IMR-90 (cell line): ENCODE measurements around the gene ZBED4. TPM values are rescaled to one million over a fixed set of nuclear protein-coding genes. Genes with fewer than 3 reads are reported as not detected.

ENCODE experiments used
- ATAC-seq: fragments of 200-7000 bp; cut with Tn5 transposase; 2 replicates; pipeline ENCODE4 v1.9.1; 2020; ENCODE audit warnings: low read depth, mild to moderate bottlenecking, moderate library complexity
- BruUV-seq: library from RNA; stranded (reverse); fragments of 400-500 nt; replicated peaks from 2 replicates; lab custom pipeline; 2021; lab: Mats Ljungman, UMichigan
- CTCF ChIA-PET: fragments of 300-600 bp; formaldehyde crosslinking; extraction: SDS; loops from one replicate; lab custom pipeline; 2021; ENCODE audit warnings: antibody characterized with exemption; lab: Yijun Ruan, JAX
- POLR2A ChIA-PET: fragments of 300-600 bp; sonication (Branson Sonifier 250); formaldehyde crosslinking; loops from one replicate; lab custom pipeline; 2022; ENCODE audit warnings: antibody characterized with exemption; ENCODE audit not compliant: unreplicated experiment; lab: Charles Lee
- DNase-seq: peaks from one replicate; pipeline ENCODE4 v3.0.0; 2013
- H2AFZ ChIP-seq: replicated peaks from 2 replicates; pipeline ENCODE3; 2013; ENCODE audit warnings: low read length, mild to moderate bottlenecking; ENCODE audit not compliant: poor library complexity
- H2AK5ac ChIP-seq: 2 replicates; pipeline ENCODE4 v1.6.1; 2013; ENCODE audit warnings: low read depth, low read length, inconsistent platforms
- H2AK9ac ChIP-seq: replicated peaks from 2 replicates; pipeline ENCODE3; 2013; ENCODE audit warnings: mild to moderate bottlenecking, low read depth, low read length, moderate library complexity; ENCODE audit not compliant: poor library complexity
- H2BK120ac ChIP-seq: 2 replicates; pipeline ENCODE4 v1.6.1; 2013; ENCODE audit warnings: low read depth, low read length, inconsistent platforms
- H2BK15ac ChIP-seq: 3 replicates; pipeline ENCODE4 v1.6.1; 2013; ENCODE audit warnings: low read depth, low read length, inconsistent platforms
- H2BK20ac ChIP-seq: 2 replicates; pipeline ENCODE4 v1.6.1; 2013; ENCODE audit warnings: low read depth, mild to moderate bottlenecking, inconsistent platforms, low read length, moderate library complexity
- H2BK5ac ChIP-seq: 2 replicates; pipeline ENCODE4 v1.6.1; 2013; ENCODE audit warnings: mild to moderate bottlenecking, low read depth, low read length, inconsistent platforms; ENCODE audit not compliant: poor library complexity, severe bottlenecking
- H3K14ac ChIP-seq: replicated peaks from 2 replicates; pipeline ENCODE4 v1.6.1; 2013; ENCODE audit warnings: low read depth, low read length, inconsistent platforms
- H3K18ac ChIP-seq: 2 replicates; pipeline ENCODE4 v1.6.1; 2013; ENCODE audit warnings: low read depth, low read length, control low read depth
- H3K23ac ChIP-seq: 2 replicates; pipeline ENCODE4 v1.6.1; 2013; ENCODE audit warnings: low read depth, low read length, inconsistent platforms
- H3K27ac ChIP-seq: 2 replicates; pipeline ENCODE4 v1.5.1; 2013; ENCODE audit warnings: mild to moderate bottlenecking, control low read depth, low read length; ENCODE audit not compliant: insufficient read depth
- H3K27me3 ChIP-seq: 2 replicates; pipeline ENCODE4 v1.6.1; 2013; ENCODE audit warnings: low read length; ENCODE audit not compliant: control insufficient read depth, insufficient read depth
- H3K36me3 ChIP-seq: 2 replicates; pipeline ENCODE4 v1.6.1; 2013; ENCODE audit warnings: low read length, mixed read lengths; ENCODE audit not compliant: control insufficient read depth, insufficient read depth
- H3K4ac ChIP-seq: 2 replicates; pipeline ENCODE4 v1.6.1; 2013; ENCODE audit warnings: low read depth, low read length, inconsistent platforms
- H3K4me1 ChIP-seq: 2 replicates; pipeline ENCODE4 v1.6.1; 2013; ENCODE audit warnings: low read length, mixed read lengths; ENCODE audit not compliant: control insufficient read depth, insufficient read depth
- H3K4me2 ChIP-seq: 2 replicates; pipeline ENCODE4 v1.6.1; 2013; ENCODE audit warnings: low read depth, mild to moderate bottlenecking, control low read depth, low read length, moderate library complexity
- H3K4me3 ChIP-seq: 2 replicates; pipeline ENCODE4 v1.5.1; 2013; ENCODE audit warnings: low read depth, mild to moderate bottlenecking, control low read depth, low read length, moderate library complexity; ENCODE audit not compliant: insufficient read depth
- H3K56ac ChIP-seq: 2 replicates; pipeline ENCODE4 v1.6.1; 2013; ENCODE audit warnings: low read length, inconsistent platforms; ENCODE audit not compliant: insufficient read depth; ENCODE audit errors: extremely low read depth
- H3K79me1 ChIP-seq, 2 experiments: 2 replicates each; pipeline ENCODE4 v1.6.1; 2013; ENCODE audit warnings: low read length in 2 of 2, inconsistent platforms in 1 of 2, low read depth in 1 of 2
- H3K9ac ChIP-seq: 2 replicates; pipeline ENCODE4 v1.6.1; 2013; ENCODE audit warnings: low read depth, low read length, control low read depth
- H3K9me1 ChIP-seq: 2 replicates; pipeline ENCODE4 v1.6.1; 2013; ENCODE audit warnings: low read length, inconsistent platforms; ENCODE audit not compliant: insufficient read depth
- H3K9me3 ChIP-seq: 2 replicates; pipeline ENCODE4 v1.6.1; 2013; ENCODE audit warnings: low read length; ENCODE audit not compliant: control insufficient read depth, insufficient read depth
- H4K20me1 ChIP-seq: 2 replicates; pipeline ENCODE4 v1.6.1; 2013; ENCODE audit warnings: low read length, inconsistent platforms; ENCODE audit not compliant: insufficient read depth
- H4K5ac ChIP-seq: 2 replicates; pipeline ENCODE4 v1.6.1; 2013; ENCODE audit warnings: mild to moderate bottlenecking, low read depth, low read length, control low read depth
- H4K8ac ChIP-seq, 2 experiments: 2 replicates each; pipeline ENCODE4 v1.6.1; 2013; ENCODE audit warnings: low read depth in 2 of 2, low read length in 2 of 2, control low read depth in 1 of 2, inconsistent platforms in 1 of 2
- H4K91ac ChIP-seq: 2 replicates; pipeline ENCODE4 v1.6.1; 2013; ENCODE audit warnings: low read depth, low read length, inconsistent platforms; ENCODE audit not compliant: insufficient read depth
- CHD1 ChIP-seq: IDR thresholded peaks from 2 replicates; pipeline ENCODE4 v1.6.1; 2012; ENCODE audit warnings: low read depth, low read length, improper control_type of control experiment
- MAFK ChIP-seq: IDR thresholded peaks from 2 replicates; pipeline ENCODE4 v1.6.1; 2012; ENCODE audit warnings: low read depth, low read length, improper control_type of control experiment
- POLR2A ChIP-seq: IDR thresholded peaks from 2 replicates; pipeline ENCODE4 v1.6.1; 2012; ENCODE audit warnings: mild to moderate bottlenecking, low read depth, low read length
- RAD21 ChIP-seq: IDR thresholded peaks from 2 replicates; pipeline ENCODE4 v1.6.1; 2012; ENCODE audit warnings: low read length, improper control_type of control experiment
- RCOR1 ChIP-seq: IDR thresholded peaks from 2 replicates; pipeline ENCODE4 v1.6.1; 2012; ENCODE audit warnings: mild to moderate bottlenecking, low read length, improper control_type of control experiment; ENCODE audit not compliant: insufficient replicate concordance
- SMC3 ChIP-seq: fragments of 150-350 bp; IDR thresholded peaks from 2 replicates; pipeline ENCODE4 v1.6.1; 2016; ENCODE audit warnings: low read depth, mild to moderate bottlenecking, antibody characterized with exemption, low read length, moderate library complexity
- WGBS, 2 experiments: methylation state at CpG; one replicate each; pipeline versions ENCODE4 v1.1.5 to v1.1.7; 2013; ENCODE audit warnings: missing lambda C conversion rate in 2 of 2; ENCODE audit not compliant: insufficient read length in 1 of 2; ENCODE audit errors: extremely low coverage in 2 of 2; 5-methylcytosine and 5-hydroxymethylcytosine counted together
- dilution Hi-C: fragments of 300-500 bp; cut with HindIII; formaldehyde crosslinking; loops from one replicate; pipeline ENCODE4 v1.14.3; 2018; ENCODE audit warnings: low sequenced_read_pairs; ENCODE audit not compliant: unreplicated experiment
- in situ Hi-C: fragments of 300-500 bp; cut with MboI; formaldehyde crosslinking; loops from 3 replicates; pipeline ENCODE4 v1.14.3; 2019; ENCODE audit warnings: low sequenced_read_pairs, inconsistent platforms, mixed read lengths
- intact Hi-C: fragments of 100-400 bp; cut with micrococcal nuclease; formaldehyde crosslinking; loops from 2 replicates; pipeline ENCODE4 v1.10.0; 2022
- polyA plus RNA-seq, 3 experiments: library from polyadenylated mRNA; depleted of rRNA; stranded (reverse); fragments of >200 nt; gene quantifications; 2 replicates each; pipeline ENCODE4 v1.2.3, GENCODE V29; 2012; ENCODE audit warnings: low replicate concordance in 1 of 3
- total RNA-seq: library from RNA; depleted of rRNA; stranded (reverse); fragments of >200 nt; gene quantifications from 2 replicates; pipeline ENCODE4 v1.2.3, GENCODE V29; 2012

The ZBED4 gene
- total and polyA plus RNA-seq, 2 of the 4 experiments (the other 2 are of a cell fraction), result 9.3 to 10.5 TPM

DNA sequence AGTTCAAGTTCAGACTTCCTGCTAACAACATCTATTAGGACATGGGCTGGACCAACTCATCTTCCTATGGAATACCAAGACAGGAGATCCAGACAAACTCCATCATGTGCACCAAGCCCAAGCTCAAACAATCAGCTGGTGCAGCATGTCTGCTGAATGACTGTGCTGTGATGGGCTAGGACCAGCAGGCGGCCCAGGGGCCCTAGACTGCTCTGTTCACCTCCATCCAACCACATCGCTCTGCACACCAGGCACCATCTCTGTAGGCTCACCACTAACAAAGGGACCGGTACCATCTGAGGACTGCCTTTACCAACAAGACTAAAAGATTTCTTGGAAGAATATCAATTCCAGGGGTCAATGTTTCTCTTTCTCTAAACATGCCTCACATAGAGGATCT lies 36.3 kb upstream of the ZBED4 start:
- Histone ChIP-seq H3K9me3 (no peaks in the 10 kb centered on the region), H4K91ac (no peak overlapping the region), H3K4me2 (no peak overlapping the region), H2AK9ac (no peak overlapping the region), H3K9me1 (peaks cover 22% of the 10 kb centered on the region), H2AK5ac (no peak overlapping the region), H2BK5ac (no peak overlapping the region), H3K4me3 (no peak overlapping the region), H3K4ac (no peak overlapping the region), H3K79me1 (peaks cover 0 to 76% of the 10 kb centered on the region in 2 experiments; a peak in 2 of 4 replicates), H4K5ac (no peak overlapping the region), H2BK120ac (no peak overlapping the region), H4K20me1 (peaks cover 97% of the 10 kb centered on the region), H3K56ac (no peak overlapping the region), H2AFZ (no peak overlapping the region), H2BK15ac (no peak overlapping the region), H3K23ac (no peak overlapping the region), H3K36me3 (peaks cover 61% of the 10 kb centered on the region), H3K27ac (no peak overlapping the region), H3K18ac (no peak overlapping the region), H3K27me3 (no peaks in the 10 kb centered on the region), H2BK20ac (no peak overlapping the region), H3K9ac (no peak overlapping the region), H3K14ac (no peak overlapping the region), H4K8ac (no peak overlapping the region), H3K4me1 (peaks cover 9% of the 10 kb centered on the region; the same call in 1 of the 2 replicates)
- TF ChIP-seq RCOR1 (no peak), RAD21 (no peak), POLR2A (no peak), SMC3 (no peak), CHD1 (no peak), MAFK (no peak)
- in situ Hi-C loops (loop anchor here (25.0 kb wide), 2 partner anchors 95 to 395 kb away; partner anchors contain the start of genes ALG12, CRELD2 and SELENOO), intact Hi-C loops (no loop called here), dilution Hi-C loops (no loop called here)
- DNase-seq (no peak), ATAC-seq (no peak; the same call in 1 of the 2 replicates)
- no TSS peak for BruUV-seq
- 58% methylated on average over 2 of the region's 3 CpGs; no CpG with 5 or more reads in 1 of the 2 experiments for WGBS, 2 experiments
- POLR2A ChIA-PET, result no interaction called here
- CTCF ChIA-PET, result no interaction called here
